H1 (cell line): Measurements from ENCODE around the gene TNIK. TPM values are rescaled to one million over a fixed set of nuclear protein-coding genes. Genes with fewer than 3 reads are reported as not detected.

Experiments
- CTCF ChIA-PET: fragments of 300-600 bp; sonication (Branson Sonifier 250); formaldehyde crosslinking; loops from one replicate; lab custom pipeline; 2021; ENCODE audit not compliant: partially characterized antibody; lab: Charles Lee
- POLR2A ChIA-PET: fragments of 300-600 bp; sonication (Branson Sonifier 250); formaldehyde crosslinking; loops from one replicate; lab custom pipeline; 2021; ENCODE audit warnings: inconsistent platforms; ENCODE audit not compliant: partially characterized antibody; lab: Charles Lee
- DNase-seq, 2 experiments: peaks; one replicate each; pipeline versions ENCODE4 v3.0.0 to v3.0.0-alpha.2; 2010 to 2022; ENCODE audit warnings: low spot score in 2 of 2, low read depth in 1 of 2, mixed read lengths in 1 of 2
- FAIRE-seq: peaks from 2 replicates; lab custom pipeline; 2011; peaks lifted over from hg19 to GRCh38; lab: Jason Lieb, UNC
- H2AFZ ChIP-seq: 2 replicates; pipeline ENCODE4 v1.8.1; 2012; ENCODE audit warnings: low read length, inconsistent platforms
- H2AK5ac ChIP-seq: 2 replicates; pipeline ENCODE4 v1.6.1; 2013; ENCODE audit warnings: low read depth, low read length
- H2BK120ac ChIP-seq: replicated peaks from 2 replicates; pipeline ENCODE3; 2013; ENCODE audit warnings: low read depth, low read length, inconsistent platforms
- H2BK12ac ChIP-seq: 2 replicates; pipeline ENCODE4 v1.6.1; 2013; ENCODE audit warnings: low read depth, low read length
- H2BK15ac ChIP-seq: 2 replicates; pipeline ENCODE4 v1.6.1; 2013; ENCODE audit warnings: low read length
- H2BK20ac ChIP-seq: 2 replicates; pipeline ENCODE4 v1.6.1; 2013; ENCODE audit warnings: low read length
- H2BK5ac ChIP-seq: 2 replicates; pipeline ENCODE4 v1.6.1; 2013; ENCODE audit warnings: low read depth, low read length
- H3K14ac ChIP-seq: 2 replicates; pipeline ENCODE4 v1.6.1; 2013; ENCODE audit warnings: inconsistent platforms; ENCODE audit not compliant: insufficient read length
- H3K18ac ChIP-seq: 2 replicates; pipeline ENCODE4 v1.6.1; 2013; ENCODE audit warnings: low read length; ENCODE audit errors: extremely low read depth
- H3K23ac ChIP-seq: 2 replicates; pipeline ENCODE4 v1.6.1; 2013; ENCODE audit warnings: inconsistent platforms; ENCODE audit not compliant: insufficient read length
- H3K23me2 ChIP-seq: 2 replicates; pipeline ENCODE4 v1.6.1; 2013; ENCODE audit warnings: low read depth, low read length
- H3K27ac ChIP-seq: 2 replicates; pipeline ENCODE4 v1.6.1; 2011; ENCODE audit warnings: low read depth, low read length, inconsistent platforms
- H3K27me3 ChIP-seq, 4 experiments: replicated peaks in 1 of 4; 1 replicate in 1 of 4; 2 replicates in 3 of 4; pipeline versions ENCODE4 v1.6.1 to v1.8.1; 2011 to 2013; ENCODE audit warnings: low read length in 3 of 4, mild to moderate bottlenecking in 3 of 4, inconsistent platforms in 2 of 4, mixed read lengths in 2 of 4, moderate library complexity in 1 of 4; ENCODE audit not compliant: control insufficient read depth in 3 of 4, insufficient read depth in 3 of 4; ENCODE audit errors: extremely low read depth in 1 of 4
- H3K36me3 ChIP-seq, 4 experiments: 2 replicates each; pipeline versions ENCODE4 v1.6.1 to v1.8.1; 2011 to 2013; ENCODE audit warnings: mild to moderate bottlenecking in 4 of 4, low read length in 3 of 4, moderate library complexity in 2 of 4, control low read depth in 1 of 4, inconsistent platforms in 1 of 4; ENCODE audit not compliant: insufficient read depth in 4 of 4, control insufficient read depth in 2 of 4
- H3K4ac ChIP-seq: replicated peaks from 2 replicates; pipeline ENCODE3; 2013; ENCODE audit warnings: low read length, low read depth, mixed read lengths, inconsistent platforms; ENCODE audit not compliant: insufficient read length
- H3K4me1 ChIP-seq, 4 experiments: replicated peaks in 1 of 4; 1 replicate in 1 of 4; 2 replicates in 3 of 4; pipeline versions ENCODE4 v1.6.1 to v1.8.1; 2011 to 2013; ENCODE audit warnings: low read length in 3 of 4, inconsistent platforms in 2 of 4, mixed read lengths in 1 of 4; ENCODE audit not compliant: insufficient read depth in 4 of 4, control insufficient read depth in 3 of 4
- H3K4me2 ChIP-seq, 2 experiments: 2 replicates each; pipeline versions ENCODE4 v1.6.1 to v1.8.1; 2011 to 2013; ENCODE audit warnings: low read depth in 2 of 2, low read length in 2 of 2, control low read depth in 1 of 2, inconsistent platforms in 1 of 2, mild to moderate bottlenecking in 1 of 2; ENCODE audit not compliant: insufficient read depth in 1 of 2
- H3K4me3 ChIP-seq, 4 experiments: fragments of 200-600, 300-600 bp in 1 of 4; sonication (generic), shearing (Covaris generic), sonication (Bioruptor Twin) in 1 of 4; 2 replicates each; pipeline versions ENCODE4 v1.5.1 to v1.8.1; 2011 to 2016; ENCODE audit warnings: low read length in 4 of 4, low read depth in 3 of 4, control low read depth in 2 of 4, inconsistent platforms in 2 of 4, mild to moderate bottlenecking in 2 of 4, mixed read lengths in 1 of 4, moderate library complexity in 1 of 4; ENCODE audit not compliant: insufficient read depth in 2 of 4; ENCODE audit errors: extremely low read depth in 1 of 4
- H3K56ac ChIP-seq: replicated peaks from 2 replicates; pipeline ENCODE3; 2013; ENCODE audit warnings: low read depth, mild to moderate bottlenecking, mixed read lengths, low read length, inconsistent platforms; ENCODE audit not compliant: insufficient read length
- H3K79me1 ChIP-seq: 2 replicates; pipeline ENCODE4 v1.6.1; 2013; ENCODE audit warnings: low read depth, low read length, control low read depth
- H3K79me2 ChIP-seq, 2 experiments: 2 replicates each; pipeline versions ENCODE4 v1.6.1 to v1.8.1; 2012 to 2013; ENCODE audit warnings: low read length in 2 of 2, mild to moderate bottlenecking in 2 of 2, inconsistent platforms in 1 of 2; ENCODE audit not compliant: insufficient read depth in 2 of 2, control insufficient read depth in 1 of 2
- H3K9ac ChIP-seq, 4 experiments: replicated peaks in 1 of 4; 1 replicate in 1 of 4; 2 replicates in 3 of 4; pipeline versions ENCODE4 v1.6.1 to v1.8.1; 2011 to 2013; ENCODE audit warnings: low read depth in 3 of 4, low read length in 3 of 4, control low read depth in 2 of 4, mild to moderate bottlenecking in 2 of 4, moderate library complexity in 2 of 4, inconsistent platforms in 1 of 4; ENCODE audit errors: extremely low read depth in 1 of 4
- H3K9me3 ChIP-seq, 2 experiments: 2 replicates each; pipeline versions ENCODE4 v1.6.1 to v1.8.1; 2012 to 2013; ENCODE audit warnings: mild to moderate bottlenecking in 2 of 2, moderate library complexity in 2 of 2, control low read depth in 1 of 2, inconsistent platforms in 1 of 2, low read depth in 1 of 2, low read length in 1 of 2, mixed read lengths in 1 of 2; ENCODE audit not compliant: insufficient read depth in 2 of 2
- H4K20me1 ChIP-seq, 2 experiments: replicated peaks in 1 of 2; 2 replicates each; pipeline versions ENCODE3 to v1.8.1; 2011 to 2013; ENCODE audit warnings: inconsistent platforms in 2 of 2, low read length in 2 of 2, mild to moderate bottlenecking in 1 of 2; ENCODE audit not compliant: insufficient read depth in 2 of 2, control insufficient read depth in 1 of 2
- H4K5ac ChIP-seq: 2 replicates; pipeline ENCODE4 v1.6.1; 2013; ENCODE audit warnings: low read length, low read depth, mixed read lengths, inconsistent platforms; ENCODE audit not compliant: insufficient read length
- H4K8ac ChIP-seq: 2 replicates; pipeline ENCODE4 v1.8.0; 2013; ENCODE audit warnings: mild to moderate bottlenecking, moderate library complexity, low read length, inconsistent platforms; ENCODE audit not compliant: insufficient read depth; ENCODE audit errors: extremely low read depth
- H4K91ac ChIP-seq: replicated peaks from 2 replicates; pipeline ENCODE3; 2013; ENCODE audit warnings: low read length, mixed read lengths, inconsistent platforms; ENCODE audit not compliant: insufficient read length
- CBX8 ChIP-seq: fragments of 300-800, 300-1000 bp; sonication (generic); IDR thresholded peaks from 2 replicates; pipeline ENCODE4 v1.7.1; 2016; ENCODE audit warnings: low read depth, low read length, borderline replicate concordance
- CHD1 ChIP-seq: IDR thresholded peaks from 2 replicates; pipeline ENCODE4 v1.6.1; 2012; ENCODE audit warnings: low read depth, low read length, improper control_type of control experiment
- CREB1 ChIP-seq: IDR thresholded peaks from 2 replicates; pipeline ENCODE4 v1.6.1; 2012; ENCODE audit warnings: inconsistent platforms
- RBBP5 ChIP-seq: IDR thresholded peaks from 2 replicates; pipeline ENCODE4 v1.7.1; 2012; ENCODE audit warnings: low read depth, mild to moderate bottlenecking, inconsistent platforms, low read length, moderate library complexity, borderline replicate concordance
- RNF2 ChIP-seq: fragments of 200-900, 300-1000 bp; sonication (generic); IDR thresholded peaks from 2 replicates; pipeline ENCODE4 v1.7.1; 2016; ENCODE audit warnings: borderline replicate concordance, low read depth, mild to moderate bottlenecking, antibody characterized with exemption, low read length; ENCODE audit not compliant: poor library complexity, severe bottlenecking; ENCODE audit errors: missing control alignments
- SAP30 ChIP-seq: fragments of 300-600 bp; sonication (generic); IDR thresholded peaks from 2 replicates; pipeline ENCODE4 v1.7.1; 2012; ENCODE audit warnings: low read length, moderate library complexity, mild to moderate bottlenecking, inconsistent platforms; ENCODE audit not compliant: insufficient read depth, insufficient replicate concordance
- SRF ChIP-seq: IDR thresholded peaks from 2 replicates; pipeline ENCODE4 v1.6.1; 2011; ENCODE audit warnings: mild to moderate bottlenecking, low read depth, low read length, moderate library complexity
- WGBS, 2 experiments: shearing (Covaris generic) in 1 of 2; methylation state at CpG; one replicate each; pipeline versions ENCODE4 v1.1.6 to v1.1.7; 2013 to 2015; ENCODE audit warnings: low lambda C conversion rate in 2 of 2, mixed read lengths in 2 of 2, inconsistent platforms in 1 of 2, low coverage in 1 of 2, missing lambda C conversion rate in 1 of 2; ENCODE audit not compliant: insufficient replicate concordance in 2 of 2, insufficient coverage in 1 of 2, insufficient read length in 1 of 2; ENCODE audit errors: extremely low coverage in 1 of 2, missing lambda C conversion rate in 1 of 2; 5-methylcytosine and 5-hydroxymethylcytosine counted together
- polyA plus RNA-seq, 7 experiments: library from polyadenylated mRNA; depleted of rRNA in 3 of 7; stranded (reverse) in 5 of 7; unstranded in 2 of 7; fragments of >200 nt in 5 of 7; fragments of 200-250 nt in 2 of 7; gene quantifications; 1 replicate in 5 of 7; 2 replicates in 1 of 7; 4 replicates in 1 of 7; pipeline versions ENCODE4 v1.2.1 to v1.2.3, GENCODE V29; 2011 to 2013; ENCODE audit warnings: missing spikeins in 2 of 7, mixed read lengths in 2 of 7
- total RNA-seq: library from RNA; stranded (reverse); fragmentation: NEBNext Ultra II Directional; extraction: Animal tissue kit (Norgen Biotek cat#: 25700); gene quantifications from 2 replicates; pipeline ENCODE4 v1.2.1, GENCODE V29; 2021
- TF ChIP-seq, protein P1 (sequence below): IDR thresholded peaks from 2 replicates; pipeline ENCODE4 v1.6.1; 2012; ENCODE audit warnings: inconsistent platforms

Gene TNIK
- total and polyA plus RNA-seq, 2 of the 8 experiments (the other 6 are each of a cell fraction or from before 2014, with no cell fraction given): 7.4 to 42.0 TPM

DNA sequence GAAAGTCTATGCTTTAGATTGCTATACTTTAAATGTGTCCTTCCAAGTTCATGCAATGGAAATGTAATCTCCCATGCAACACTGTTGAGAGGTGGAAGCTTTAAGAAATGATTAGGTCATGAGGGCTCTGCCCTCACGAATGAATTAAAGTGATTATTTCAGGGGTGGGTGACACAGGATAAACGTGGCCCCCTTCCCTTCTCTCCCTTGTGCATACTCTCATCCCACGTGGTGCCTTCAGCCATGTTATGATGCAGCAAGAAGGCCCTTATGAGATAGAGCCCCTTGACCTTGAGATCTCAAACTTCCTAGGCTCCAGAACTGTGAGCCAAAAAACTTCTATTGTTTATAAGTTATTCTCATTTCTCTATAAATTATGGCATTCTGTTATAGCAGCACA lies 183.3 kb downstream of the TNIK start:
- FAIRE-seq (no peak), DNase-seq (no peak)
- 86% methylated on average over 3 of the region's 3 CpGs; no CpG with 5 or more reads in 1 of the 2 experiments for WGBS, 2 experiments
- H4K5ac ChIP-seq: no peak overlapping the region
- H3K9ac ChIP-seq: no peak overlapping the region
- no peak overlapping the region for H3K18ac ChIP-seq
- no peak overlapping the region for H2BK12ac ChIP-seq
- no peak overlapping the region for H4K8ac ChIP-seq
- H4K20me1 ChIP-seq: no peaks in the 10 kb centered on the region
- H3K27ac ChIP-seq: no peak overlapping the region
- no peak overlapping the region for H2BK15ac ChIP-seq
- no peaks in the 10 kb centered on the region for H3K79me1 ChIP-seq
- no peaks in the 10 kb centered on the region for H3K9me3 ChIP-seq
- TF ChIP-seq, protein P1, sequence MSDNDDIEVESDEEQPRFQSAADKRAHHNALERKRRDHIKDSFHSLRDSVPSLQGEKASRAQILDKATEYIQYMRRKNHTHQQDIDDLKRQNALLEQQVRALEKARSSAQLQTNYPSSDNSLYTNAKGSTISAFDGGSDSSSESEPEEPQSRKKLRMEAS: no peak
- TF ChIP-seq CHD1: no peak
- TF ChIP-seq CBX8: no peak
- TF ChIP-seq RNF2: no peak
- no peak for TF ChIP-seq SRF
- TF ChIP-seq CREB1: no peak
- TF ChIP-seq RBBP5: no peak
- no peak for TF ChIP-seq SAP30
- no peak overlapping the region for H2BK20ac ChIP-seq
- H3K23me2 ChIP-seq: no peaks in the 10 kb centered on the region
- H3K4me3 ChIP-seq: no peak overlapping the region
- no peaks in the 10 kb centered on the region for H3K27me3 ChIP-seq
- H3K56ac ChIP-seq: no peak overlapping the region
- peaks cover 0 to 7% (median 5%) of the 10 kb centered on the region in 4 experiments; a peak in 5 of 7 replicates for H3K4me1 ChIP-seq
- ChIA-PET CTCF (interaction anchor here (1.2 kb wide), 1 partner anchor 90 kb away, joined by 3 read pairs; no protein-coding TSS in a partner anchor), POLR2A (no interaction called here)
- H3K14ac ChIP-seq: no peak overlapping the region
- H3K79me2 ChIP-seq: 0 out of 4 replicates have a peak, but pooled peaks cover 0 to 4% of the 10 kb centered on the region in 2 experiments
- no peak overlapping the region for H2AFZ ChIP-seq
- no peak overlapping the region for H3K4ac ChIP-seq
- no peaks in the 10 kb centered on the region for H3K36me3 ChIP-seq
- H4K91ac ChIP-seq: no peak overlapping the region
- H2BK5ac ChIP-seq: no peak overlapping the region
- H3K23ac ChIP-seq: no peak overlapping the region
- H2AK5ac ChIP-seq: no peak overlapping the region
- H3K4me2 ChIP-seq: no peak overlapping the region
- no peak overlapping the region for H2BK120ac ChIP-seq
